ENCODE results near the gene EFS.
"Not testable (repeated sequence)": the region's sequence is repeated elsewhere in the genome, so short reads cannot be mapped to it uniquely, and the experiment has no call there.

The EFS gene

GRCh38 chr14:23365036-23365731 is at the start of gene EFS:
Gene EFS, minus strand, starts transcription at chr14:23365172. Its CDS starts 147 bp downstream, at chr14:23365025.
- DNase-seq (ENCODE audit: low read depth in 2 of 2) = no peak

- DNase-seq (ENCODE audit: low read depth in 2 of 2) = no peak
Measured at GRCh38 chr14:23414254-23414653, 49.3 kb upstream of the EFS start.

GRCh38 chr14:23413681-23414080 is 48.7 kb upstream of the EFS start:
- no peak for DNase-seq (ENCODE audit: low read depth in 2 of 2)

- no peak for DNase-seq (ENCODE audit: low read depth in 2 of 2)
Measured at GRCh38 chr14:23411563-23412525, 46.9 kb upstream of the EFS start.

- no peak for DNase-seq (ENCODE audit: low read depth in 2 of 2)
Measured at GRCh38 chr14:23409966-23410635, 45.1 kb upstream of the EFS start.

- DNase-seq (ENCODE audit: low read depth in 2 of 2) = no peak
Measured at GRCh38 chr14:23409475-23409874, 44.5 kb upstream of the EFS start.

- DNase-seq (ENCODE audit: low read depth in 2 of 2) = no peak
Measured at GRCh38 chr14:23408307-23408630, 43.3 kb upstream of the EFS start.

- DNase-seq (ENCODE audit: low read depth in 2 of 2) = no peak
Measured at GRCh38 chr14:23407516-23408306, 42.7 kb upstream of the EFS start, which contains the start of gene MYH6. Gene MYH6, minus strand, starts transcription at chr14:23408273. Its CDS starts 1,050 bp downstream, at chr14:23407223.

- DNase-seq (ENCODE audit: low read depth in 2 of 2) = no peak
Measured at GRCh38 chr14:23406725-23407355, 41.9 kb upstream of the EFS start.

GRCh38 chr14:23406244-23406643 is 41.3 kb upstream of the EFS start:
- DNase-seq (ENCODE audit: low read depth in 2 of 2) = no peak

GRCh38 chr14:23405516-23406025 is 40.6 kb upstream of the EFS start:
- DNase-seq (ENCODE audit: low read depth in 2 of 2) = no peak

- no peak for DNase-seq (ENCODE audit: low read depth in 2 of 2)
Measured at GRCh38 chr14:23405096-23405495, 40.1 kb upstream of the EFS start.

- no peak for DNase-seq (ENCODE audit: low read depth in 2 of 2)
Measured at GRCh38 chr14:23404331-23404900, 39.4 kb upstream of the EFS start.

GRCh38 chr14:23403908-23404307 is 38.9 kb upstream of the EFS start:
- DNase-seq (ENCODE audit: low read depth in 2 of 2) = no peak

GRCh38 chr14:23403139-23403438 is 38.1 kb upstream of the EFS start:
- no peak for DNase-seq (ENCODE audit: low read depth in 2 of 2)

GRCh38 chr14:23402296-23403138 is 37.5 kb upstream of the EFS start:
- no peak for DNase-seq (ENCODE audit: low read depth in 2 of 2)

GRCh38 chr14:23401291-23401690 is 36.3 kb upstream of the EFS start:
- DNase-seq (ENCODE audit: low read depth in 2 of 2) = no peak

- DNase-seq (ENCODE audit: low read depth in 2 of 2) = not testable (repeated sequence)
Measured at GRCh38 chr14:23400496-23401149, 35.7 kb upstream of the EFS start.

- no peak for DNase-seq (ENCODE audit: low read depth in 2 of 2)
Measured at GRCh38 chr14:23399591-23399990, 34.6 kb upstream of the EFS start.
